Stimulated activated CD4-positive, alpha-beta T cell treated with anti-CD3 and anti-CD28 coated beads, Interleukin-4, amount 100 ng/mL, for 1 hour (primary cell): ENCODE data around the gene USH2A.

Source experiments
- DNase-seq: peaks from one replicate; pipeline ENCODE4 v3.0.0-alpha.2; 2020

Gene USH2A

GRCh38 chr1:216258856-216259255, 164.4 kb downstream of the USH2A start:
- DNase-seq: no peak

- no peak for DNase-seq
Measured at GRCh38 chr1:216258386-216258785, 164.9 kb downstream of the USH2A start.

- DNase-seq: no peak
Measured at GRCh38 chr1:216250861-216251260, 172.4 kb downstream of the USH2A start.

GRCh38 chr1:216248628-216249027, 174.6 kb downstream of the USH2A start:
- DNase-seq: no peak

GRCh38 chr1:216247937-216248336, 175.3 kb downstream of the USH2A start:
- DNase-seq: no peak

GRCh38 chr1:216246577-216247203, 176.6 kb downstream of the USH2A start:
- no peak for DNase-seq

GRCh38 chr1:216238844-216239243, 184.4 kb downstream of the USH2A start:
- no peak for DNase-seq

GRCh38 chr1:216237927-216238542, 185.2 kb downstream of the USH2A start:
- DNase-seq: no peak

GRCh38 chr1:216224233-216224632, 199.0 kb downstream of the USH2A start:
- DNase-seq: no peak

- DNase-seq: no peak
Measured at GRCh38 chr1:216223486-216223885, 199.8 kb downstream of the USH2A start.

- DNase-seq: no peak
Measured at GRCh38 chr1:216222288-216222687, 201.0 kb downstream of the USH2A start.

GRCh38 chr1:216221260-216221700, 202.0 kb downstream of the USH2A start:
- no peak for DNase-seq

- DNase-seq: no peak
Measured at GRCh38 chr1:216216305-216216704, 206.9 kb downstream of the USH2A start.

- DNase-seq: no peak
Measured at GRCh38 chr1:216215169-216215568, 208.1 kb downstream of the USH2A start.

GRCh38 chr1:216212826-216213225, 210.4 kb downstream of the USH2A start:
- DNase-seq: no peak

- no peak for DNase-seq
Measured at GRCh38 chr1:216210081-216210480, 213.2 kb downstream of the USH2A start.

GRCh38 chr1:216209125-216209524, 214.1 kb downstream of the USH2A start:
- no peak for DNase-seq

GRCh38 chr1:216207154-216207553, 216.1 kb downstream of the USH2A start:
- no peak for DNase-seq

- no peak for DNase-seq
Measured at GRCh38 chr1:216205176-216205575, 218.1 kb downstream of the USH2A start.

- DNase-seq: no peak
Measured at GRCh38 chr1:216201946-216202345, 221.3 kb downstream of the USH2A start.

GRCh38 chr1:216200941-216201340, 222.3 kb downstream of the USH2A start:
- no peak for DNase-seq

- DNase-seq: no peak
Measured at GRCh38 chr1:216194721-216195120, 228.5 kb downstream of the USH2A start.

- DNase-seq: no peak
Measured at GRCh38 chr1:216193839-216194443, 229.3 kb downstream of the USH2A start.

- DNase-seq: no peak
Measured at GRCh38 chr1:216190438-216190837, 232.8 kb downstream of the USH2A start.

GRCh38 chr1:216186816-216187215, 236.4 kb downstream of the USH2A start:
- no peak for DNase-seq
